HEK293 (cell line): Measurements from ENCODE around the gene PDGFD.

Experiments used
- CTCF ChIA-PET: fragments of 350-600 bp; formaldehyde crosslinking; extraction: SDS; loops from one replicate; lab custom pipeline; 2021; ENCODE audit warnings: antibody characterized with exemption; lab: Yijun Ruan, JAX
- POLR2A ChIA-PET: fragments of 300-600 bp; formaldehyde crosslinking; extraction: SDS; loops from one replicate; lab custom pipeline; 2020; ENCODE audit warnings: antibody characterized with exemption, inconsistent platforms; lab: Yijun Ruan, JAX
- H3K27ac ChIP-seq: fragments of 200-500 bp; sonication (Bioruptor generic); 2 replicates; pipeline ENCODE4 v1.5.1; 2014; ENCODE audit warnings: low read depth, low read length, control low read depth, inconsistent platforms; ENCODE audit errors: extremely low read depth
- H3K36me3 ChIP-seq, 2 experiments: fragments of 200-500 bp in 1 of 2; sonication (Bioruptor generic) in 1 of 2; 1 replicate in 1 of 2; 2 replicates in 1 of 2; pipeline ENCODE4 v1.5.1; 2014 to 2017; ENCODE audit warnings: inconsistent platforms in 2 of 2, low read length in 2 of 2; ENCODE audit not compliant: control insufficient read depth in 2 of 2, insufficient read depth in 1 of 2
- H3K4me1 ChIP-seq: fragments of 200-500 bp; sonication (Bioruptor generic); 2 replicates; pipeline ENCODE4 v1.5.1; 2014; ENCODE audit warnings: mild to moderate bottlenecking, low read length, inconsistent platforms; ENCODE audit not compliant: control insufficient read depth, insufficient read depth
- H3K4me3 ChIP-seq: 2 replicates; pipeline ENCODE4 v1.5.1; 2011; ENCODE audit warnings: low read depth, mild to moderate bottlenecking, control low read depth, low read length, moderate library complexity
- H3K9me3 ChIP-seq: fragments of 200-500 bp; sonication (Bioruptor generic); 2 replicates; pipeline ENCODE4 v1.5.1; 2014; ENCODE audit warnings: low read depth, low read length, inconsistent platforms; ENCODE audit not compliant: control insufficient read depth, insufficient read depth
- CTCF ChIP-seq: fragments of 450-650 bp; formaldehyde crosslinking; IDR thresholded peaks from 2 replicates; pipeline ENCODE4 v1.5.1; 2016; ENCODE audit warnings: missing biosample characterization, missing genetic modification characterization
- MYNN ChIP-seq: fragments of 450-650 bp; formaldehyde crosslinking; IDR thresholded peaks from 2 replicates; pipeline ENCODE4 v1.5.1; 2016; ENCODE audit warnings: missing biosample characterization, missing genetic modification characterization, borderline replicate concordance
- OVOL3 ChIP-seq: fragments of 450-650 bp; formaldehyde crosslinking; IDR thresholded peaks from 2 replicates; pipeline ENCODE4 v1.5.1; 2016; ENCODE audit warnings: missing biosample characterization, missing genetic modification characterization
- SP3 ChIP-seq: fragments of 450-650 bp; formaldehyde crosslinking; IDR thresholded peaks from 2 replicates; pipeline ENCODE4 v1.5.1; 2016; ENCODE audit warnings: missing biosample characterization, missing genetic modification characterization
- WT1 ChIP-seq: fragments of 450-650 bp; formaldehyde crosslinking; IDR thresholded peaks from 2 replicates; pipeline ENCODE4 v1.5.1; 2016; ENCODE audit warnings: missing biosample characterization, missing genetic modification characterization
- ZNF211 ChIP-seq: fragments of 450-650 bp; formaldehyde crosslinking; IDR thresholded peaks from 2 replicates; pipeline ENCODE4 v1.5.1; 2016; ENCODE audit warnings: low read depth, missing biosample characterization, missing genetic modification characterization
- ZNF354C ChIP-seq: fragments of 450-650 bp; formaldehyde crosslinking; IDR thresholded peaks from 2 replicates; pipeline ENCODE4 v1.5.1; 2016; ENCODE audit warnings: missing biosample characterization, missing genetic modification characterization, low read depth, borderline replicate concordance
- ZNF747 ChIP-seq: fragments of 450-650 bp; formaldehyde crosslinking; IDR thresholded peaks from 2 replicates; pipeline ENCODE4 v1.5.1; 2016; ENCODE audit warnings: missing biosample characterization, missing genetic modification characterization
- ZNF791 ChIP-seq: fragments of 450-650 bp; formaldehyde crosslinking; IDR thresholded peaks from 2 replicates; pipeline ENCODE4 v1.5.1; 2016; ENCODE audit warnings: missing biosample characterization, missing genetic modification characterization
- TF ChIP-seq, protein P1 (sequence below): fragments of 450-650 bp; formaldehyde crosslinking; IDR thresholded peaks from 2 replicates; pipeline ENCODE4 v1.5.1; 2016; ENCODE audit warnings: missing biosample characterization, missing genetic modification characterization
- TF ChIP-seq, protein P2 (sequence below): fragments of 450-650 bp; formaldehyde crosslinking; IDR thresholded peaks from 2 replicates; pipeline ENCODE4 v1.5.1; 2016; ENCODE audit warnings: missing biosample characterization, missing genetic modification characterization, borderline replicate concordance
- TF ChIP-seq, protein P3 (sequence below): fragments of 450-650 bp; formaldehyde crosslinking; conservative IDR thresholded peaks from 2 replicates; pipeline ENCODE4 v1.5.1; 2016; ENCODE audit warnings: low read depth, missing biosample characterization, missing genetic modification characterization
- TF ChIP-seq, protein P4 (sequence below): fragments of 450-650 bp; formaldehyde crosslinking; IDR thresholded peaks from 2 replicates; pipeline ENCODE4 v1.5.1; 2017; ENCODE audit warnings: missing biosample characterization, missing genetic modification characterization

Gene PDGFD

DNA sequence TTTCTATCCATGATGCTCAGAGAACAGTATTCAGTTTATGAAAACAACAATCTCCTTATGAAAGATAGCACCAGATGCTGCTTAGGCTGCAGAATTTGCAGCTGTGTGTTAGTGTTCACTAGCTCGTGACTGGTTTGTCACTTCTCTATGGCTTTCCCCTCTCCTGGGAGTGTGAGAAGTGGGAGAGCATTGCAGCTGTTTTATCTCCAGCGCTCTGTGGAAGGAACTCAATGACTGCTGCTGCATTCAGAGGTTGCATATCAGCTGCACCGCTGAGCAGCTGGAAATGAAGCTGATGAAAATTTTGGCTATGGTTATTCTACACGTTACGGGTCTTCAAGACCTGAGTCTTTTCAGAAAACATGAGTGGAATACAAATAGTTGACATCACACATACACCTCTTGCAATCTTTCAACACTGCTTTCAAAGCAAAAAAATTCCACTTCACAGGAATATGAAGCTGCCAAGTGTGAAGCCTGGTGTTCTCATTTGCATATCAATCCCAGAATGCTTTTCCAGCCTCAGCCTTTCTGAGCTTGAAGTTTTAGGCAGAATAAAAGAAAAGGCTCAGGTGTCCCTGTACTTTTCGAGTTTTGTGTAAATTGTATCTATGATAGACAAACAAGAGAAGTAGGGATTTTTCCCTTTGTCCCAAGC, 276.8 kb downstream of the PDGFD start:
- Histone ChIP-seq H3K4me1 (no peaks in the 10 kb centered on the region), H3K27ac (no peak overlapping the region), H3K9me3 (no peaks in the 10 kb centered on the region), H3K36me3 (no peaks in the 10 kb centered on the region), H3K4me3 (no peak overlapping the region)
- POLR2A ChIA-PET: no interaction called here
- TF ChIP-seq WT1 (tag by site-specific recombination): no peak
- no peak for TF ChIP-seq ZNF747 (tag by site-specific recombination)
- no peak for TF ChIP-seq SP3 (tag by site-specific recombination)
- no peak for TF ChIP-seq MYNN
- TF ChIP-seq, protein P1, sequence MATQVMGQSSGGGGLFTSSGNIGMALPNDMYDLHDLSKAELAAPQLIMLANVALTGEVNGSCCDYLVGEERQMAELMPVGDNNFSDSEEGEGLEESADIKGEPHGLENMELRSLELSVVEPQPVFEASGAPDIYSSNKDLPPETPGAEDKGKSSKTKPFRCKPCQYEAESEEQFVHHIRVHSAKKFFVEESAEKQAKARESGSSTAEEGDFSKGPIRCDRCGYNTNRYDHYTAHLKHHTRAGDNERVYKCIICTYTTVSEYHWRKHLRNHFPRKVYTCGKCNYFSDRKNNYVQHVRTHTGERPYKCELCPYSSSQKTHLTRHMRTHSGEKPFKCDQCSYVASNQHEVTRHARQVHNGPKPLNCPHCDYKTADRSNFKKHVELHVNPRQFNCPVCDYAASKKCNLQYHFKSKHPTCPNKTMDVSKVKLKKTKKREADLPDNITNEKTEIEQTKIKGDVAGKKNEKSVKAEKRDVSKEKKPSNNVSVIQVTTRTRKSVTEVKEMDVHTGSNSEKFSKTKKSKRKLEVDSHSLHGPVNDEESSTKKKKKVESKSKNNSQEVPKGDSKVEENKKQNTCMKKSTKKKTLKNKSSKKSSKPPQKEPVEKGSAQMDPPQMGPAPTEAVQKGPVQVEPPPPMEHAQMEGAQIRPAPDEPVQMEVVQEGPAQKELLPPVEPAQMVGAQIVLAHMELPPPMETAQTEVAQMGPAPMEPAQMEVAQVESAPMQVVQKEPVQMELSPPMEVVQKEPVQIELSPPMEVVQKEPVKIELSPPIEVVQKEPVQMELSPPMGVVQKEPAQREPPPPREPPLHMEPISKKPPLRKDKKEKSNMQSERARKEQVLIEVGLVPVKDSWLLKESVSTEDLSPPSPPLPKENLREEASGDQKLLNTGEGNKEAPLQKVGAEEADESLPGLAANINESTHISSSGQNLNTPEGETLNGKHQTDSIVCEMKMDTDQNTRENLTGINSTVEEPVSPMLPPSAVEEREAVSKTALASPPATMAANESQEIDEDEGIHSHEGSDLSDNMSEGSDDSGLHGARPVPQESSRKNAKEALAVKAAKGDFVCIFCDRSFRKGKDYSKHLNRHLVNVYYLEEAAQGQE (tag by site-specific recombination): no peak
- TF ChIP-seq, protein P2, sequence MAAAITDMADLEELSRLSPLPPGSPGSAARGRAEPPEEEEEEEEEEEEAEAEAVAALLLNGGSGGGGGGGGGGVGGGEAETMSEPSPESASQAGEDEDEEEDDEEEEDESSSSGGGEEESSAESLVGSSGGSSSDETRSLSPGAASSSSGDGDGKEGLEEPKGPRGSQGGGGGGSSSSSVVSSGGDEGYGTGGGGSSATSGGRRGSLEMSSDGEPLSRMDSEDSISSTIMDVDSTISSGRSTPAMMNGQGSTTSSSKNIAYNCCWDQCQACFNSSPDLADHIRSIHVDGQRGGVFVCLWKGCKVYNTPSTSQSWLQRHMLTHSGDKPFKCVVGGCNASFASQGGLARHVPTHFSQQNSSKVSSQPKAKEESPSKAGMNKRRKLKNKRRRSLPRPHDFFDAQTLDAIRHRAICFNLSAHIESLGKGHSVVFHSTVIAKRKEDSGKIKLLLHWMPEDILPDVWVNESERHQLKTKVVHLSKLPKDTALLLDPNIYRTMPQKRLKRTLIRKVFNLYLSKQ: no peak
- TF ChIP-seq ZNF211 (tag by site-specific recombination): no peak
- TF ChIP-seq, protein P3, sequence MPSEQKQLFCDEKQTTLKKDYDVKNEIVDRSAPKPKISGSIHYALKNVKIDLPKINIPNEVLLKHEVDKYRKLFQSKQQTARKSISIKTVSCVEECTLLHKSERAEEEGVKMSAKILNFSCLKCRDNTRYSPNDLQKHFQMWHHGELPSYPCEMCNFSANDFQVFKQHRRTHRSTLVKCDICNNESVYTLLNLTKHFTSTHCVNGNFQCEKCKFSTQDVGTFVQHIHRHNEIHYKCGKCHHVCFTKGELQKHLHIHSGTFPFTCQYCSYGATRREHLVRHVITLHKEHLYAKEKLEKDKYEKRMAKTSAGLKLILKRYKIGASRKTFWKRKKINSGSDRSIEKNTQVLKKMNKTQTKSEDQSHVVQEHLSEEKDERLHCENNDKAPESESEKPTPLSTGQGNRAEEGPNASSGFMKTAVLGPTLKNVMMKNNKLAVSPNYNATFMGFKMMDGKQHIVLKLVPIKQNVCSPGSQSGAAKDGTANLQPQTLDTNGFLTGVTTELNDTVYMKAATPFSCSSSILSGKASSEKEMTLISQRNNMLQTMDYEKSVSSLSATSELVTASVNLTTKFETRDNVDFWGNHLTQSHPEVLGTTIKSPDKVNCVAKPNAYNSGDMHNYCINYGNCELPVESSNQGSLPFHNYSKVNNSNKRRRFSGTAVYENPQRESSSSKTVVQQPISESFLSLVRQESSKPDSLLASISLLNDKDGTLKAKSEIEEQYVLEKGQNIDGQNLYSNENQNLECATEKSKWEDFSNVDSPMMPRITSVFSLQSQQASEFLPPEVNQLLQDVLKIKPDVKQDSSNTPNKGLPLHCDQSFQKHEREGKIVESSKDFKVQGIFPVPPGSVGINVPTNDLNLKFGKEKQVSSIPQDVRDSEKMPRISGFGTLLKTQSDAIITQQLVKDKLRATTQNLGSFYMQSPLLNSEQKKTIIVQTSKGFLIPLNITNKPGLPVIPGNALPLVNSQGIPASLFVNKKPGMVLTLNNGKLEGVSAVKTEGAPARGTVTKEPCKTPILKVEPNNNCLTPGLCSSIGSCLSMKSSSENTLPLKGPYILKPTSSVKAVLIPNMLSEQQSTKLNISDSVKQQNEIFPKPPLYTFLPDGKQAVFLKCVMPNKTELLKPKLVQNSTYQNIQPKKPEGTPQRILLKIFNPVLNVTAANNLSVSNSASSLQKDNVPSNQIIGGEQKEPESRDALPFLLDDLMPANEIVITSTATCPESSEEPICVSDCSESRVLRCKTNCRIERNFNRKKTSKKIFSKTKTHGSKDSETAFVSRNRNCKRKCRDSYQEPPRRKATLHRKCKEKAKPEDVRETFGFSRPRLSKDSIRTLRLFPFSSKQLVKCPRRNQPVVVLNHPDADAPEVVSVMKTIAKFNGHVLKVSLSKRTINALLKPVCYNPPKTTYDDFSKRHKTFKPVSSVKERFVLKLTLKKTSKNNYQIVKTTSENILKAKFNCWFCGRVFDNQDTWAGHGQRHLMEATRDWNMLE (tag by site-specific recombination): no peak
- CTCF ChIA-PET: interaction anchor here (0.5 to 0.6 kb wide), 2 partner anchors 544 to 944 kb away, joined by 3 read pairs; no protein-coding TSS in a partner anchor

DNA sequence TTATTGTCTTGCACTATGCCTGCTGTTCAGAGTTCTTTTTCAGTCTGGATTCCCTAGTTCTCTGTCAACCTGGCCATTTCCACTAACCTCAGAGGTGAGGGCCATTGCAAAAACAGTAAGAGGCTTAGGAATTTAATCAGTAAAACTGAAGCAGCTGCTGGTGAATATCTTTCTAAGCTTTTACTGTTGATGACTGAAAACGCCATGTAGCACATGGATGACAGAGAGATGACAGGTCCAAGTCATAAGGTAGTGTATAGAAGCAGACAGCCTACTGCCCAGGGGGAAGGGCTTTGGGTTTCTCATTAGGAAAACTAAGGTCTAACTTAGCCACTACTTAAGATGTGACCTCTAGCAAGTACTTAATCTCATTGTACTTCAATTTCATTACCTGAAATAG, 280.1 kb downstream of the PDGFD start:
- Histone ChIP-seq H3K9me3 (no peaks in the 10 kb centered on the region), H3K27ac (no peak overlapping the region)
- CTCF ChIA-PET: no interaction called here

More for the DNA sequence above, 280.1 kb downstream of the PDGFD start:
- Histone ChIP-seq H3K4me3 (no peak overlapping the region), H3K36me3 (no peaks in the 10 kb centered on the region), H3K4me1 (no peaks in the 10 kb centered on the region)
- no peak for TF ChIP-seq ZNF791 (tag by site-specific recombination)
- no peak for TF ChIP-seq OVOL3 (tag by site-specific recombination)
- TF ChIP-seq, protein P1 (tag by site-specific recombination): no peak
- no peak for TF ChIP-seq CTCF (tag by site-specific recombination)
- no peak for TF ChIP-seq ZNF354C
- TF ChIP-seq, protein P4, sequence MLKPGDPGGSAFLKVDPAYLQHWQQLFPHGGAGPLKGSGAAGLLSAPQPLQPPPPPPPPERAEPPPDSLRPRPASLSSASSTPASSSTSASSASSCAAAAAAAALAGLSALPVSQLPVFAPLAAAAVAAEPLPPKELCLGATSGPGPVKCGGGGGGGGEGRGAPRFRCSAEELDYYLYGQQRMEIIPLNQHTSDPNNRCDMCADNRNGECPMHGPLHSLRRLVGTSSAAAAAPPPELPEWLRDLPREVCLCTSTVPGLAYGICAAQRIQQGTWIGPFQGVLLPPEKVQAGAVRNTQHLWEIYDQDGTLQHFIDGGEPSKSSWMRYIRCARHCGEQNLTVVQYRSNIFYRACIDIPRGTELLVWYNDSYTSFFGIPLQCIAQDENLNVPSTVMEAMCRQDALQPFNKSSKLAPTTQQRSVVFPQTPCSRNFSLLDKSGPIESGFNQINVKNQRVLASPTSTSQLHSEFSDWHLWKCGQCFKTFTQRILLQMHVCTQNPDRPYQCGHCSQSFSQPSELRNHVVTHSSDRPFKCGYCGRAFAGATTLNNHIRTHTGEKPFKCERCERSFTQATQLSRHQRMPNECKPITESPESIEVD (tag by site-specific recombination): no peak
- no peak for TF ChIP-seq ZNF747 (tag by site-specific recombination)
- POLR2A ChIA-PET: no interaction called here
